GM13977 (cell line): Measurements from ENCODE around the gene PARN.
A peak's percentile ranks its signal among the peaks of the same experiment; 100 is the strongest.
"Not testable (repeated sequence)": the region's sequence is repeated elsewhere in the genome, so short reads cannot be mapped to it uniquely, and the experiment has no call there.

Experiments used
- DNase-seq: peaks from one replicate; pipeline ENCODE4 v3.0.0; 2012; ENCODE audit warnings: low spot score
- CTCF ChIP-seq: IDR thresholded peaks from 2 replicates; pipeline ENCODE4 v1.5.1; 2012; ENCODE audit warnings: mild to moderate bottlenecking, control low read depth; ENCODE audit not compliant: insufficient read depth; ENCODE audit errors: extremely low read depth, missing control alignments
- in situ Hi-C: fragments of 300-500 bp; cut with MboI; formaldehyde crosslinking; loops from one replicate; pipeline ENCODE4 v1.12.0; 2022; ENCODE audit warnings: low sequenced_read_pairs, low pct_unique_long_range_greater_than_20kb, mixed read lengths, inconsistent platforms; ENCODE audit not compliant: unreplicated experiment

The PARN gene

GRCh38 chr16:14602443-14602963 is 27.6 kb downstream of the PARN start:
- in situ Hi-C loops = no loop called here
- DNase-seq = no peak
- no peak for TF ChIP-seq CTCF

GRCh38 chr16:14600164-14600563 is 29.9 kb downstream of the PARN start:
- TF ChIP-seq CTCF = peak; percentile 46
- peak; percentile 42 for DNase-seq
- in situ Hi-C loops = no loop called here

GRCh38 chr16:14586637-14587305 is 43.3 kb downstream of the PARN start:
- DNase-seq = no peak
- in situ Hi-C loops = no loop called here
- no peak for TF ChIP-seq CTCF

GRCh38 chr16:14585287-14585686 is 44.8 kb downstream of the PARN start:
- in situ Hi-C loops = no loop called here
- TF ChIP-seq CTCF = no peak
- DNase-seq = no peak

GRCh38 chr16:14580926-14581325 is 49.1 kb downstream of the PARN start:
- DNase-seq, in situ Hi-C loops: not testable (repeated sequence)

- in situ Hi-C loops = no loop called here
- no peak for DNase-seq
- TF ChIP-seq CTCF = no peak
Measured at GRCh38 chr16:14579266-14579665, 50.8 kb downstream of the PARN start.

- DNase-seq = no peak
- in situ Hi-C loops = no loop called here
- no peak for TF ChIP-seq CTCF
Measured at GRCh38 chr16:14576532-14576931, 53.5 kb downstream of the PARN start.
